Activated CD8-positive, alpha-beta T cell treated with anti-CD3 and anti-CD28 coated beads, Interleukin-2, amount 10 ng/mL, durations not matched to agents 7 days and 5 days (primary cell): ENCODE data around the gene ZC3H4. TPM values are rescaled to one million over a fixed set of nuclear protein-coding genes. Genes with fewer than 3 reads are reported as not detected.
"Not testable (repeated sequence)": the region's sequence is repeated elsewhere in the genome, so short reads cannot be mapped to it uniquely, and the experiment has no call there.

ENCODE experiments used
- ATAC-seq: fragments of 150-1000 bp; cut with Tn5 transposase; one replicate; pipeline ENCODE4 v1.10.0; 2021; ENCODE audit warnings: moderate library complexity
- CTCF ChIA-PET: fragments of 350-600 bp; sonication (Branson Sonifier 250); formaldehyde crosslinking; loops from one replicate; lab custom pipeline; 2021; ENCODE audit warnings: antibody characterized with exemption; lab: Charles Lee
- POLR2A ChIA-PET: fragments of 350-600 bp; sonication (Branson Sonifier 250); formaldehyde crosslinking; loops from one replicate; lab custom pipeline; 2021; ENCODE audit warnings: antibody characterized with exemption; lab: Charles Lee
- DNase-seq: peaks from one replicate; pipeline ENCODE4 v3.0.0-alpha.2; 2020
- H3K27ac Mint-ChIP-seq: one replicate; pipeline ENCODE4 v1.8.0; 2021; ENCODE audit warnings: mild to moderate bottlenecking, mixed read lengths
- H3K27me3 Mint-ChIP-seq: one replicate; pipeline ENCODE4 v1.8.0; 2021; ENCODE audit warnings: low read depth, mixed read lengths
- H3K36me3 Mint-ChIP-seq: one replicate; pipeline ENCODE4 v1.8.0; 2021; ENCODE audit warnings: low read depth, mixed read lengths
- H3K4me1 Mint-ChIP-seq: one replicate; pipeline ENCODE4 v1.8.0; 2021; ENCODE audit warnings: low read depth, mixed read lengths
- H3K4me3 Mint-ChIP-seq: one replicate; pipeline ENCODE4 v1.8.0; 2021; ENCODE audit warnings: mild to moderate bottlenecking, mixed read lengths
- H3K9me3 Mint-ChIP-seq: one replicate; pipeline ENCODE4 v1.8.0; 2022; ENCODE audit warnings: mixed read lengths; ENCODE audit not compliant: insufficient read depth
- total RNA-seq, 2 experiments: library from RNA; stranded (reverse); gene quantifications; one replicate each; pipeline ENCODE4 v1.2.3, GENCODE V29; 2021

Gene ZC3H4
- total RNA-seq, 2 experiments from 2014 or later, result 102 TPM

GRCh38 chr19:47068876-47069406 lies 44.6 kb downstream of the ZC3H4 start:
- H3K27me3 Mint-ChIP-seq, result no peaks in the 10 kb centered on the region
- ATAC-seq, result no peak
- peaks cover 58% of the 10 kb centered on the region for H3K36me3 Mint-ChIP-seq
- H3K27ac Mint-ChIP-seq, result no peak overlapping the region
- H3K9me3 Mint-ChIP-seq, result no peaks in the 10 kb centered on the region
- no peak overlapping the region for H3K4me3 Mint-ChIP-seq
- DNase-seq, result no peak
- no peaks in the 10 kb centered on the region for H3K4me1 Mint-ChIP-seq
- POLR2A ChIA-PET, result no interaction called here
- CTCF ChIA-PET, result no interaction called here

- DNase-seq, result no peak
- no peaks in the 10 kb centered on the region for H3K9me3 Mint-ChIP-seq
- no peak overlapping the region for H3K27ac Mint-ChIP-seq
- no peak overlapping the region for H3K4me3 Mint-ChIP-seq
- ChIA-PET CTCF (no interaction called here), POLR2A (no interaction called here)
- no peaks in the 10 kb centered on the region for H3K27me3 Mint-ChIP-seq
- ATAC-seq, result no peak
- no peaks in the 10 kb centered on the region for H3K4me1 Mint-ChIP-seq
- peaks cover 56% of the 10 kb centered on the region for H3K36me3 Mint-ChIP-seq
Observed at GRCh38 chr19:47068246-47068645, 45.3 kb downstream of the ZC3H4 start.

GRCh38 chr19:47067215-47067847 lies 46.2 kb downstream of the ZC3H4 start:
- H3K36me3 Mint-ChIP-seq, result peaks cover 52% of the 10 kb centered on the region
- no peaks in the 10 kb centered on the region for H3K4me1 Mint-ChIP-seq
- DNase-seq (no peak), ATAC-seq (no peak)
- ChIA-PET CTCF (no interaction called here), POLR2A (no interaction called here)
- no peak overlapping the region for H3K4me3 Mint-ChIP-seq
- no peak overlapping the region for H3K27ac Mint-ChIP-seq
- no peaks in the 10 kb centered on the region for H3K9me3 Mint-ChIP-seq
- no peaks in the 10 kb centered on the region for H3K27me3 Mint-ChIP-seq

GRCh38 chr19:47066376-47067214 lies 47.0 kb downstream of the ZC3H4 start:
- peaks cover 48% of the 10 kb centered on the region for H3K36me3 Mint-ChIP-seq
- no peak for ATAC-seq
- no peak for DNase-seq
- POLR2A ChIA-PET, result no interaction called here
- CTCF ChIA-PET, result no interaction called here
- H3K4me3 Mint-ChIP-seq, result no peak overlapping the region
- H3K4me1 Mint-ChIP-seq, result no peaks in the 10 kb centered on the region
- no peaks in the 10 kb centered on the region for H3K27me3 Mint-ChIP-seq
- no peaks in the 10 kb centered on the region for H3K9me3 Mint-ChIP-seq
- H3K27ac Mint-ChIP-seq, result no peak overlapping the region

- CTCF ChIA-PET, result no interaction called here
- H3K4me3 Mint-ChIP-seq, result no peak overlapping the region
- POLR2A ChIA-PET, result no interaction called here
- H3K27ac Mint-ChIP-seq, result no peak overlapping the region
- DNase-seq, result no peak
- no peaks in the 10 kb centered on the region for H3K9me3 Mint-ChIP-seq
- H3K27me3 Mint-ChIP-seq, result no peaks in the 10 kb centered on the region
- no peak for ATAC-seq
- H3K4me1 Mint-ChIP-seq, result no peaks in the 10 kb centered on the region
- peaks cover 37% of the 10 kb centered on the region for H3K36me3 Mint-ChIP-seq
Observed at GRCh38 chr19:47065242-47065641, 48.3 kb downstream of the ZC3H4 start.

GRCh38 chr19:47063874-47064273 lies 49.7 kb downstream of the ZC3H4 start:
- Mint-ChIP-seq H3K9me3 (no peaks in the 10 kb centered on the region), H3K4me3 (no peak overlapping the region), H3K4me1 (no peaks in the 10 kb centered on the region), H3K27me3 (no peaks in the 10 kb centered on the region), H3K36me3 (peaks cover 25% of the 10 kb centered on the region), H3K27ac (no peak overlapping the region)
- ChIA-PET POLR2A (no interaction called here), CTCF (interaction anchor here (0.7 to 0.8 kb wide), 2 partner anchors 28 to 51 kb away, joined by 3 read pairs; no protein-coding TSS in a partner anchor)
- ATAC-seq, result no peak
- DNase-seq, result no peak

GRCh38 chr19:47058621-47059022 lies 55.0 kb downstream of the ZC3H4 start:
- ATAC-seq (no peak), DNase-seq (no peak)
- no peak overlapping the region for H3K27ac Mint-ChIP-seq
- peaks cover 3% of the 10 kb centered on the region for H3K36me3 Mint-ChIP-seq
- H3K4me3 Mint-ChIP-seq, result no peak overlapping the region
- CTCF ChIA-PET, result interaction anchor here (1.6 kb wide), 1 partner anchor 186 kb away, joined by 6 read pairs; no protein-coding TSS in a partner anchor
- POLR2A ChIA-PET, result interaction anchor here (1.5 kb wide), 1 partner anchor 11 kb away, joined by 5 read pairs; no protein-coding TSS in a partner anchor
- H3K27me3 Mint-ChIP-seq, result no peaks in the 10 kb centered on the region
- H3K9me3 Mint-ChIP-seq, result no peaks in the 10 kb centered on the region
- H3K4me1 Mint-ChIP-seq, result peaks cover 6% of the 10 kb centered on the region

GRCh38 chr19:47057328-47057727 lies 56.2 kb downstream of the ZC3H4 start:
- no peak for ATAC-seq
- POLR2A ChIA-PET, result no interaction called here

GRCh38 chr19:47056411-47056810 lies 57.2 kb downstream of the ZC3H4 start:
- H3K4me1 Mint-ChIP-seq, result peaks cover 6% of the 10 kb centered on the region
- ChIA-PET POLR2A (interaction anchor here (0.6 kb wide), 1 partner anchor 15 kb away, joined by 3 read pairs; no protein-coding TSS in a partner anchor), CTCF (interaction anchor here (1.0 to 1.2 kb wide), 3 partner anchors 20 to 188 kb away, joined by 3 to 5 read pairs (median 4); no protein-coding TSS in a partner anchor)
- H3K27ac Mint-ChIP-seq, result no peak overlapping the region
- no peaks in the 10 kb centered on the region for H3K36me3 Mint-ChIP-seq
- no peak overlapping the region for H3K4me3 Mint-ChIP-seq
- no peaks in the 10 kb centered on the region for H3K9me3 Mint-ChIP-seq
- no peaks in the 10 kb centered on the region for H3K27me3 Mint-ChIP-seq
- DNase-seq, result no peak
- no peak for ATAC-seq

More at GRCh38 chr19:47057328-47057727, 56.2 kb downstream of the ZC3H4 start:
- no peak overlapping the region for H3K4me3 Mint-ChIP-seq
- H3K27me3 Mint-ChIP-seq, result no peaks in the 10 kb centered on the region
- peaks cover 6% of the 10 kb centered on the region for H3K4me1 Mint-ChIP-seq
- no peaks in the 10 kb centered on the region for H3K9me3 Mint-ChIP-seq
- no peaks in the 10 kb centered on the region for H3K36me3 Mint-ChIP-seq
- DNase-seq, result no peak
- no peak overlapping the region for H3K27ac Mint-ChIP-seq
- CTCF ChIA-PET, result interaction anchor here (1.2 to 1.6 kb wide), 3 partner anchors 21 to 68 kb away, joined by 3 to 5 read pairs (median 4); no protein-coding TSS in a partner anchor

GRCh38 chr19:47050562-47050961 lies 63.0 kb downstream of the ZC3H4 start:
- CTCF ChIA-PET, DNase-seq, ATAC-seq, H3K4me3 Mint-ChIP-seq, H3K27ac Mint-ChIP-seq, H3K27me3 Mint-ChIP-seq, H3K36me3 Mint-ChIP-seq, H3K9me3 Mint-ChIP-seq, POLR2A ChIA-PET: not testable (repeated sequence)
- H3K4me1 Mint-ChIP-seq, result peaks cover 21% of the 10 kb centered on the region

- Mint-ChIP-seq H3K27me3 (no peaks in the 10 kb centered on the region), H3K4me1 (peaks cover 21% of the 10 kb centered on the region), H3K36me3 (peaks cover 2% of the 10 kb centered on the region), H3K4me3 (peak overlapping the region; percentile 85), H3K27ac (peak overlapping the region; percentile 90), H3K9me3 (no peaks in the 10 kb centered on the region)
- DNase-seq (no peak), ATAC-seq (no peak)
- ChIA-PET CTCF (no interaction called here), POLR2A (no interaction called here)
Observed at GRCh38 chr19:47049307-47049700, 64.3 kb downstream of the ZC3H4 start.
